BLaER1 treated with 17β-estradiol and CSF1 and Interleukin-3, amounts not matched to agents 10 nM and 100 nM (cell line): ENCODE data around the gene TDRD10.

Experiments used
- H3K27ac ChIP-seq, 11 experiments: shearing (Covaris generic); formaldehyde crosslinking; 2 replicates each; pipeline ENCODE4 v1.8.1; 2022
- H3K27me3 ChIP-seq, 11 experiments: shearing (Covaris generic); formaldehyde crosslinking; 2 replicates each; pipeline ENCODE4 v1.8.1; 2022
- H3K36me3 ChIP-seq, 11 experiments: shearing (Covaris generic); formaldehyde crosslinking; 2 replicates each; pipeline ENCODE4 v1.8.1; 2022
- H3K4me1 ChIP-seq, 10 experiments: shearing (Covaris generic); formaldehyde crosslinking; 2 replicates each; pipeline ENCODE4 v1.8.1; 2022
- H3K4me2 ChIP-seq, 11 experiments: shearing (Covaris generic); formaldehyde crosslinking; 2 replicates each; pipeline ENCODE4 v1.8.1; 2022
- H3K4me3 ChIP-seq, 10 experiments: shearing (Covaris generic); formaldehyde crosslinking; 2 replicates each; pipeline ENCODE4 v1.8.1; 2022
- H3K9ac ChIP-seq, 11 experiments: shearing (Covaris generic); formaldehyde crosslinking; 2 replicates each; pipeline ENCODE4 v1.8.1; 2022
- H3K9me3 ChIP-seq, 11 experiments: shearing (Covaris generic); formaldehyde crosslinking; replicated peaks in 1 of 11; 2 replicates each; pipeline ENCODE4 v1.8.1; 2022
- H4K20me1 ChIP-seq, 11 experiments: shearing (Covaris generic); formaldehyde crosslinking; 2 replicates each; pipeline ENCODE4 v1.8.1; 2022
- Cebpa-rat ChIP-seq, 11 experiments: shearing (Covaris generic); IDR thresholded peaks; 2 replicates each; pipeline ENCODE4 v1.8.1; 2022

The TDRD10 gene, protein sequence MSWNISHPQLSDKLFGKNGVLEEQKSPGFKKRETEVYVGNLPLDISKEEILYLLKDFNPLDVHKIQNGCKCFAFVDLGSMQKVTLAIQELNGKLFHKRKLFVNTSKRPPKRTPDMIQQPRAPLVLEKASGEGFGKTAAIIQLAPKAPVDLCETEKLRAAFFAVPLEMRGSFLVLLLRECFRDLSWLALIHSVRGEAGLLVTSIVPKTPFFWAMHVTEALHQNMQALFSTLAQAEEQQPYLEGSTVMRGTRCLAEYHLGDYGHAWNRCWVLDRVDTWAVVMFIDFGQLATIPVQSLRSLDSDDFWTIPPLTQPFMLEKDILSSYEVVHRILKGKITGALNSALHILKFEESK

DNA sequence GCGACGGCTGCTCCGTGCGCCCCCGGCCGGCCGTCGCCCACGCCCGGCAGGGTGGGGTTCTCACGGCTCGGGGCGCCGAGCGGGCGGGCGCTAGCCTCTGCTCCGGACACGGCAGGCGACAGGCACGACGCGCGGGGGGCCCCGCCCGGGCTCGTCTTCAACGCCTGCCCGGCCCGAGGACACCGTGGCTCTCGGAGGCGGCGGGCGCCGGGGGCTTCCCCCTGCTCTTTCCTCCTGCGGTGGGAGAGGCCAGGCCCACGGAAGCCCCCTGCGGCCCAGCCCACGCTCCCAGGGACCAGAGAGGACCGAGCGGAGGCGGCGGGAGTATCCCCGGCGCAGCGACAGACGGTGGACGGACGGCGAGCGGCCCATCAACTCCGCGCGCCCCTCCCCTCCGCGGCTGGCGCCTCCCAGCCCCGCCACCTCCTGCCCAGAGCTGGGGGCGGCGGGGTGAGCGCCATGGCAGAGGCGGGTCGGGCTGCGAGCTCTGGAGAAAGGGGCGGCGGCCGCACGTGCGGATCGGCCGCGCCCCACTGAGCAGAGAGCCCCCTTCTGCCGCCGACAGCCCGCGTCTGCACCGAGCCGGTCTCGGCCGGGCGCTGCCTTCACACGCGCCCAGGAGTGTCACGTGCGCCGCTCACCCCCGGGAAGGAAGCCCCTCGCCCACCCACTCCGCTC, at the start of gene TDRD10, which contains the start of gene SHE:
Gene TDRD10, plus strand, starts transcription at position 154 of the 678 bp plus-strand sequence. CDS start 4,685 bp downstream, outside the sequence.
Gene SHE, minus strand, starts transcription at position 347 of the 678 bp plus-strand sequence. CDS start 386 bp downstream, outside the sequence.
- Histone ChIP-seq H3K4me3 (peak within 1 kb of the TSS; percentile 28 to 51 (median 41); a peak in 18 of 20 replicates), H3K27me3 (peaks cover 35 to 47% (median 42%) of the 10 kb centered on the region in 11 experiments), H3K9me3 (peaks cover 18 to 33% (median 22%) of the 10 kb centered on the region in 11 experiments; a peak in 21 of 22 replicates)

DNA sequence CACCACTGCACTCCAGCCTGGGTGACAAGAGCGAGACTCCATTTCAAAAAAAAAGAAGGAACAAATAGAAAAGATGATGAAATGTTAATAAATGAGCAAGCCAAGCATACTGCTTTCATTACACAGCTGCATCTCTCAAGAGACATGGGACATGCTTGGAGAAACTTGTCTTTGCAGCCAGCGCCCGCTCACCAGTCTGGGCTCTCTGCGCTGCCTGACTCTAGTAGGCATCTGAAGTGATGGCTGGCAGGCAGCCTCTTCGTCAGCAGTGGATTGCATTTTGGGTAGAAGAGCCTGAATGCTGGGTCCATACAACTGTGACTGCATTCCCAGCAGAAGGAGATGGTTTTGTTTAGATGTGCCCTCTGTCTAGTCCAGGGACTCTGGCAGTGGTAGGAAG, 48.9 kb upstream of the TDRD10 start:
- peak overlapping the region in 5 of 11 experiments; percentile 1 to 44 (median 17); a peak in 4 of 22 replicates for H3K27ac ChIP-seq
- peaks cover 29 to 47% (median 35%) of the 10 kb centered on the region in 10 experiments for H3K4me1 ChIP-seq
- no peak; a peak in 1 of 22 replicates for TF ChIP-seq Cebpa-rat (IDR thresholded peaks at IDR 0.05)
- peaks cover 0 to 8% (median 0%) of the 10 kb centered on the region in 11 experiments; a peak in 1 of 22 replicates for H3K9me3 ChIP-seq
- peak overlapping the region in 2 of 11 experiments; percentile 24 to 39; a peak in 3 of 22 replicates for H3K9ac ChIP-seq
- no peak overlapping the region; a peak in 1 of 20 replicates for H3K4me3 ChIP-seq
- peaks cover 0 to 98% (median 67%) of the 10 kb centered on the region in 11 experiments; a peak in 17 of 22 replicates for H4K20me1 ChIP-seq
- H3K27me3 ChIP-seq: no peaks in the 10 kb centered on the region; a peak in 2 of 22 replicates
- peak overlapping the region; percentile 4 to 75 (median 39); a peak in 21 of 22 replicates for H3K4me2 ChIP-seq
- peaks cover 0 to 100% (median 98%) of the 10 kb centered on the region in 11 experiments; a peak in 20 of 22 replicates for H3K36me3 ChIP-seq

More for the DNA sequence above, at the start of gene TDRD10, which contains the start of gene SHE:
- no peak within 1 kb of the TSS for H3K27ac ChIP-seq
- H3K9ac ChIP-seq: 0 out of 22 replicates have a peak within 1 kb of the TSS, but pooled peaks of 1 of the 11 experiments have one; percentile 18
- no peaks in the 10 kb centered on the region for H4K20me1 ChIP-seq
- no peaks in the 10 kb centered on the region for H3K36me3 ChIP-seq
- H3K4me1 ChIP-seq: peaks cover 40 to 56% (median 54%) of the 10 kb centered on the region in 10 experiments
- TF ChIP-seq Cebpa-rat (IDR thresholded peaks at IDR 0.05): no peak
- H3K4me2 ChIP-seq: peak within 1 kb of the TSS; percentile 57 to 93 (median 76)

DNA sequence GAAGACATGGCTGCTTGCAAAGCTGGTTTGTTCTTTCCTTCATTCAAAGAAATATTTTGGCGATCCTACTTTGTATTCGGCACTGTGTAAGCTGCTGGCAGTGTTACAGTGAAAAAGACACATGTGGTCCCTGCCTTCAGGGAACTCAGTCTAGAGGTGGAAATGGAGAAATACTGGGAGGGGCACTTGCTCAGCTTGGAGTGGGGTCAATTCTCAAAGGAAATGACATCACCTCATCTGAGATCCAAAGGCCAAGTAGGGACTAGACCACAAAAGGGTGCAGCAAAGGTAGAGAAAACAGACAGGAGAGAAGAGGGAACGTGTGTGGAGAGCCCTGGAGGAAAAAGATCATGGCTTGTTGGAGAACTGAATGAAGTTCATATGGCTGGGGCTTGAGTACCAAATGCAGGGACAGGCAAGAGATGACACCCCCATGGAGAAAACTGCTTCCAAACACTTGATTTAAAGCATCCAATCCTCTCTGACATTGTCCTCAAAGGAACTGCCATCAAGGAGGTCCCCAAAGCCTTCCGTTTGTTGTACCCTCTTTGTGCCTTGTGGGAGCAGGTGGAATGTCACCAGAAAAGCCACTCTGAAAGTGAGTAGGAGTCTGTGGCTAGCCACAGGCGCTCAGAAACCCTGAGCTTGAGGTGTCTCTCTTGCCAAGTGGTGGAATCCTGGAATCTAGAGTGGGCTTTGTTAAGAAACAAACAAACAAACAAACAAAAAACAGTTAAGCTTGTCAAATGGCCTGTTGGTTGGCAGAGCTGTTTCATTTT, 48.3 kb upstream of the TDRD10 start:
- Histone ChIP-seq H3K9me3 (peaks cover 0 to 8% (median 0%) of the 10 kb centered on the region in 11 experiments; a peak in 2 of 22 replicates), H3K9ac (peak overlapping the region in 3 of 11 experiments; percentile 3 to 39 (median 24); a peak in 4 of 22 replicates), H3K4me1 (peaks cover 26 to 41% (median 31%) of the 10 kb centered on the region in 10 experiments), H3K4me2 (peak overlapping the region; percentile 4 to 75 (median 39)), H4K20me1 (peaks cover 0 to 98% (median 61%) of the 10 kb centered on the region in 11 experiments; a peak in 17 of 22 replicates), H3K36me3 (peaks cover 0 to 100% (median 97%) of the 10 kb centered on the region in 11 experiments; a peak in 20 of 22 replicates), H3K27ac (peak overlapping the region in 5 of 11 experiments; percentile 1 to 44 (median 17); a peak in 4 of 22 replicates), H3K4me3 (no peak overlapping the region; a peak in 1 of 20 replicates), H3K27me3 (no peaks in the 10 kb centered on the region)
- TF ChIP-seq Cebpa-rat (IDR thresholded peaks at IDR 0.05): no peak

DNA sequence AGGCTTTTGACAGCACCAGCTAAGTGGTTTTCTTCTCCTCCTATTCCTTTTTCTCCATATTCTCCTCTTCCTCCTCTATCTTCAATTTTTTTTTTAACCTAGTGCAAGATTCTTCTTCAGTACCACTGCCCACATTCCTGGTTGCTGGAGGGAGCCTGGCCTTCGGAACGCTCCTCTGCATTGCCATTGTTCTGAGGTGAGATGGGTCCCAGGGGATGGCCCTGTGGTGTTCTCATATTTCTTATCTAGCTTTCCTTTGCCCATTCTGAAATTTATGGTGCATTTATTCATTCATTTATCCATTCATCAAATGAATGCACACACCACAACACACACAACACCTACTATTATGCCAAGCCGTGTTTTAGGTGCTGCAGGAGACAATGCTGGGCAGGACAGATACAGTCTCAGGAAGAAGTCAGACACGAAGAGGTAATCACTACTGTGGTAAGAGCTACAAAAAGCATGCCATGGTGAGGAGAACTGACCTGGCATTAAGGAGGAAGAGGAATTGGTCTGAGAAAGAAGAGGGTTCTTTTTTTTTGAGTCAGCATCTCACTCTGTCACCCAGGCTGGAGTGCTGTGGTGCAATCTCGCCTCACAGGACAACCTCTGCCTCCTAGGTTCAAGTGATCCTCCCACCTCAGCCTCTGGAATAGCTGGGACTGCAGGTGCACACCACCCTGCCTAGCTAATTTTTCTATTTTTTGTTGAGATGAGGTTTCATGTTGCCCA, 47.5 kb upstream of the TDRD10 start:
- H3K4me2 ChIP-seq: peak overlapping the region in 7 of 11 experiments; percentile 25 to 75 (median 63); a peak in 12 of 22 replicates
- H3K27me3 ChIP-seq: no peaks in the 10 kb centered on the region
- no peak for TF ChIP-seq Cebpa-rat (IDR thresholded peaks at IDR 0.05)
- no peak overlapping the region for H3K4me3 ChIP-seq
- H3K36me3 ChIP-seq: peaks cover 0 to 100% (median 98%) of the 10 kb centered on the region in 11 experiments; a peak in 20 of 22 replicates
- H3K4me1 ChIP-seq: peaks cover 21 to 38% (median 30%) of the 10 kb centered on the region in 10 experiments
- peak overlapping the region in 1 of 11 experiments; percentile 3; a peak in 1 of 22 replicates for H3K9ac ChIP-seq
- peaks cover 0 to 96% (median 65%) of the 10 kb centered on the region in 11 experiments; a peak in 17 of 22 replicates for H4K20me1 ChIP-seq
- H3K27ac ChIP-seq: 0 out of 22 replicates have a peak overlapping the region, but pooled peaks of 1 of the 11 experiments have one; percentile 15
- H3K9me3 ChIP-seq: peaks cover 0 to 8% (median 0%) of the 10 kb centered on the region in 11 experiments; a peak in 2 of 22 replicates

DNA sequence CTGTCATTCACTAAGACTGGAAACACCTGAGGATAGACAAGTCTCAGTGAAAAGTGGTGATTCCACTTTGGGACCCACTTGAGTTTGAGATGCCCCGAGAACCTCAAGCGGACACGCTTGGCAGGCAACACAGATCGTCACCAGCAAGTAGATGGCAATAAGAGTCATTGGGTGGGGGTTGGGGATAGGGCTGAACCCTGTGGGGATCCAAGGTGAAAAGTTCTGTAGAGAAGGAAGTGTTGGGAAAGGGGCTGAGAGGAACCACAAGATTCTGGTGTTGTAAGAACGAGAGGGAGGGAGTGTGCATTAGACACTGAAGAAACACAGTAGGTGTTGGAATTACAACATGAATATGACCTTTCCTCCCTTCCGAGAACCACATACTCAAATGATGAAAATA, 45.4 kb upstream of the TDRD10 start:
- H4K20me1 ChIP-seq: peaks cover 0 to 95% (median 53%) of the 10 kb centered on the region in 11 experiments; a peak in 17 of 22 replicates
- H3K9me3 ChIP-seq: peaks cover 0 to 8% (median 0%) of the 10 kb centered on the region in 11 experiments; a peak in 2 of 22 replicates
- peaks cover 0 to 100% (median 97%) of the 10 kb centered on the region in 11 experiments; a peak in 20 of 22 replicates for H3K36me3 ChIP-seq
- H3K4me2 ChIP-seq: no peak overlapping the region
- no peak overlapping the region for H3K4me3 ChIP-seq
- peaks cover 21 to 40% (median 27%) of the 10 kb centered on the region in 10 experiments for H3K4me1 ChIP-seq
- no peak overlapping the region for H3K27ac ChIP-seq
- H3K27me3 ChIP-seq: no peaks in the 10 kb centered on the region
- TF ChIP-seq Cebpa-rat (IDR thresholded peaks at IDR 0.05): no peak
- no peak overlapping the region for H3K9ac ChIP-seq

DNA sequence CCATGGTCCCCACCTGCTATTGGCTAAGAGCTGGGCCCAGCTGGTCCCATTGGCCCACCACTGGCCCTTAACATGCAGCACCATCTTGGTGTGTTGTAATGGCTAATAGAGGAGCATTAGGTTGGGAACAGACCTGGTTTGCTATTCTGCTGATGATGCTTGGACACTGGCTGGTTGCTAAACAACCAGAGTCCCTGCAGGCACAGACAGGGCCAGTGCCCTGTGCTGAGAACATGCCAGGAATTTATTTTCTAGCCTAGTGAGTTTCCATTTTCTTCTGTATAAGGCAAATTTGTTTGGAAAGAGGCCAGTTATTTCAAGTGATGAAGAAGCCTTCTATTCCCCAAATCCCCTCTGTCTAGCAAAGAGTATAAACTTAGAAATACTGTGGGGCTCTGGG, 42.9 kb upstream of the TDRD10 start:
- Histone ChIP-seq H3K36me3 (peaks cover 0 to 100% (median 93%) of the 10 kb centered on the region in 11 experiments; a peak in 20 of 22 replicates), H3K27ac (no peak overlapping the region), H3K4me1 (peaks cover 12 to 47% (median 22%) of the 10 kb centered on the region in 10 experiments; a peak in 19 of 20 replicates), H3K9me3 (peaks cover 0 to 8% (median 0%) of the 10 kb centered on the region in 11 experiments; a peak in 2 of 22 replicates), H3K4me2 (no peak overlapping the region), H3K4me3 (no peak overlapping the region), H4K20me1 (peaks cover 0 to 94% (median 31%) of the 10 kb centered on the region in 11 experiments; a peak in 17 of 22 replicates), H3K27me3 (no peaks in the 10 kb centered on the region), H3K9ac (no peak overlapping the region)
- no peak for TF ChIP-seq Cebpa-rat (IDR thresholded peaks at IDR 0.05)

DNA sequence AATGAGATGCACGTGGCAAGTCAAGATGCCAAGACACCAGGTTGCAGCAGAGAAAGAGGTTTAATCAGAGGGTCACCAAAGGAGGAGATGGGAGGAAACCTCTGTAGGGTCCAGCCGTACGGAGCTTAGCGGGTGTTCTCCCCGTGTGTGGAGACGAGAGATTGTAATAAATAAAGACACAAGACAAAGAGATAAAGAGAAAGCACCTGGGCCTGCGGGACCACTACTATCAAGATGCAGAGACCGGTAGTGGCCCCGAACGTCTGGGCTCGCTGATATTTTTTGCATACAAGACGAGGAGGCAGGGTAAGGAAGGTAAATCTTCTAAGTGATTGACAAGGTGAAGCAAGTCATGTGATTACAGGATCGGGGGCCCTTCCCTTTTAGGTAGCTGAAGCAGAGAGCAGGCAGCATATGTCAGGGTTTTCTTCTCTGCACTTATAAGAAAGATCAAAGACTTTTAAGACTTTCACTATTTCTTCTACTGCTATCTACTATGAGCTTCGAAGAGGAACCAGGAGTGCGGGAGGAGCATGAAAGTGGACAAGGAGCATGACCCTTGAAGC, 41.2 kb upstream of the TDRD10 start:
- Histone ChIP-seq H3K9me3 (peaks cover 0 to 8% (median 0%) of the 10 kb centered on the region in 11 experiments; a peak in 2 of 22 replicates), H3K4me1 (peaks cover 9 to 53% (median 25%) of the 10 kb centered on the region in 10 experiments; a peak in 18 of 20 replicates), H4K20me1 (peaks cover 0 to 94% (median 34%) of the 10 kb centered on the region in 11 experiments; a peak in 13 of 22 replicates), H3K4me2 (no peak overlapping the region), H3K27ac (no peak overlapping the region), H3K36me3 (peaks cover 0 to 100% (median 93%) of the 10 kb centered on the region in 11 experiments; a peak in 20 of 22 replicates), H3K4me3 (no peak overlapping the region), H3K9ac (no peak overlapping the region), H3K27me3 (no peaks in the 10 kb centered on the region)
- TF ChIP-seq Cebpa-rat (IDR thresholded peaks at IDR 0.05): no peak
